Lung microvascular endothelial cell (primary cell): ENCODE data around the gene DVL1. TPM values are rescaled to one million over a fixed set of nuclear protein-coding genes. Genes with fewer than 3 reads are reported as not detected.
A peak's percentile ranks its signal among the peaks of the same experiment; 100 is the strongest.
"Not testable (repeated sequence)": the region's sequence is repeated elsewhere in the genome, so short reads cannot be mapped to it uniquely, and the experiment has no call there.

Experiments used
- DNase-seq, 2 donors: peaks; one replicate each; pipeline versions ENCODE4 v3.0.0 to v3.0.0-alpha.2; 2010; ENCODE audit warnings: low read depth in 2 of 2
- total RNA-seq: library from RNA; depleted of rRNA; stranded (reverse); fragments of >200 nt; gene quantifications from 2 replicates; pipeline ENCODE4 v1.2.1, GENCODE V29; 2014

The DVL1 gene
- 19.4 and 39.7 TPM in 2 replicates for total RNA-seq

- peak; percentile 58 to 76 for DNase-seq
Observed at GRCh38 chr1:1349256-1350012, at the start of gene DVL1. DVL1 (minus strand) TSS chr1:1349418; CDS start chr1:1349065, 353 bp downstream.

- DNase-seq = no peak
Observed at GRCh38 chr1:1398677-1399186, 49.5 kb upstream of the DVL1 start.

GRCh38 chr1:1397839-1398523 is 48.8 kb upstream of the DVL1 start:
- peak; percentile 33 to 69 for DNase-seq

- DNase-seq = no peak
Observed at GRCh38 chr1:1395166-1395565, 45.9 kb upstream of the DVL1 start.

GRCh38 chr1:1394116-1394515 is 44.9 kb upstream of the DVL1 start:
- DNase-seq = no peak

- no peak for DNase-seq
Observed at GRCh38 chr1:1393428-1393827, 44.2 kb upstream of the DVL1 start.

- DNase-seq = no peak
Observed at GRCh38 chr1:1393014-1393413, 43.8 kb upstream of the DVL1 start.

- no peak for DNase-seq
Observed at GRCh38 chr1:1391225-1391624, 42.0 kb upstream of the DVL1 start.

GRCh38 chr1:1390675-1391074 is 41.5 kb upstream of the DVL1 start:
- no peak for DNase-seq

- DNase-seq = no peak
Observed at GRCh38 chr1:1388078-1388472, 38.9 kb upstream of the DVL1 start.

GRCh38 chr1:1387098-1388077 is 38.2 kb upstream of the DVL1 start:
- no peak for DNase-seq

- DNase-seq = no peak
Observed at GRCh38 chr1:1385931-1386330, 36.7 kb upstream of the DVL1 start.

GRCh38 chr1:1385339-1385738 is 36.1 kb upstream of the DVL1 start:
- not testable (repeated sequence) for DNase-seq

GRCh38 chr1:1381294-1381693 is 32.1 kb upstream of the DVL1 start:
- DNase-seq = no peak

- DNase-seq = no peak
Observed at GRCh38 chr1:1380860-1381259, 31.6 kb upstream of the DVL1 start.

- DNase-seq = no peak
Observed at GRCh38 chr1:1377540-1378205, 28.5 kb upstream of the DVL1 start.

GRCh38 chr1:1376551-1377226 is 27.5 kb upstream of the DVL1 start:
- no peak for DNase-seq

- peak; percentile 100 for DNase-seq
Observed at GRCh38 chr1:1374929-1375662, 25.9 kb upstream of the DVL1 start, which contains the start of gene AURKAIP1. AURKAIP1 (minus strand) TSS chr1:1375207; CDS start chr1:1374756, 451 bp downstream.

GRCh38 chr1:1374589-1374928 is 25.3 kb upstream of the DVL1 start:
- no peak for DNase-seq
